ENCODE data around the gene RBFOX2. TPM values are rescaled to one million over a fixed set of nuclear protein-coding genes. Genes with fewer than 3 reads are reported as not detected.

RBFOX2 gene
- total RNA-seq, 1 donor from 2014 or later, result 147 TPM

DNA sequence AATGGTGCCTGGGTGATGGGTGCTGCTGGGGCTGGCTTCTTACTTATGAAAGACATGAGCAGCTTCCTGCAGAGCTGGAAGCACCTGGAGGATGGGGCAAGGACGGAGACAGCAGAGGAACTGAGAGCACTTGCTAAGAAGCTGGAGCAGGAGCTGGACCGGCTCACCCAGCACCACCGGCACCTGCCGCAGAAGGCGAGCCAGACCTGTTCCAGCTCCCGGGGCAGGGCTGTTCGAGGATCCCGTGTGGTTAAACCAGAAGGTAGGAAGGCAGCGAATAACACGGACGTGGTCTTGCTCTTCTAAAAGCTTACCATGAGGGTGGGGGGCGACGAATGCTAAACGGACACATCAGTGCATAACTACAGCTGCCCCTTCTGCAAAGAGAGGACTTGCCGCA, 301.7 kb downstream of the RBFOX2 start:
- H3K4me1 Mint-ChIP-seq (ENCODE audit: low read depth), result no peaks in the 10 kb centered on the region
- TF ChIP-seq, protein P1, sequence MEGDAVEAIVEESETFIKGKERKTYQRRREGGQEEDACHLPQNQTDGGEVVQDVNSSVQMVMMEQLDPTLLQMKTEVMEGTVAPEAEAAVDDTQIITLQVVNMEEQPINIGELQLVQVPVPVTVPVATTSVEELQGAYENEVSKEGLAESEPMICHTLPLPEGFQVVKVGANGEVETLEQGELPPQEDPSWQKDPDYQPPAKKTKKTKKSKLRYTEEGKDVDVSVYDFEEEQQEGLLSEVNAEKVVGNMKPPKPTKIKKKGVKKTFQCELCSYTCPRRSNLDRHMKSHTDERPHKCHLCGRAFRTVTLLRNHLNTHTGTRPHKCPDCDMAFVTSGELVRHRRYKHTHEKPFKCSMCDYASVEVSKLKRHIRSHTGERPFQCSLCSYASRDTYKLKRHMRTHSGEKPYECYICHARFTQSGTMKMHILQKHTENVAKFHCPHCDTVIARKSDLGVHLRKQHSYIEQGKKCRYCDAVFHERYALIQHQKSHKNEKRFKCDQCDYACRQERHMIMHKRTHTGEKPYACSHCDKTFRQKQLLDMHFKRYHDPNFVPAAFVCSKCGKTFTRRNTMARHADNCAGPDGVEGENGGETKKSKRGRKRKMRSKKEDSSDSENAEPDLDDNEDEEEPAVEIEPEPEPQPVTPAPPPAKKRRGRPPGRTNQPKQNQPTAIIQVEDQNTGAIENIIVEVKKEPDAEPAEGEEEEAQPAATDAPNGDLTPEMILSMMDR (IDR thresholded peaks at IDR 0.05), result no peak
- H3K27me3 Mint-ChIP-seq (ENCODE audit: low read depth), result no peaks in the 10 kb centered on the region
- H3K4me3 Mint-ChIP-seq (ENCODE audit: unreplicated experiment), result no peak overlapping the region
- DNase-seq (ENCODE audit: low spot score), result no peak
- H3K36me3 Mint-ChIP-seq (ENCODE audit: low read depth), result no peaks in the 10 kb centered on the region
- H3K9me3 Mint-ChIP-seq (ENCODE audit: low read depth), result no peaks in the 10 kb centered on the region
- no peak overlapping the region for H3K27ac Mint-ChIP-seq (ENCODE audit: unreplicated experiment)

DNA sequence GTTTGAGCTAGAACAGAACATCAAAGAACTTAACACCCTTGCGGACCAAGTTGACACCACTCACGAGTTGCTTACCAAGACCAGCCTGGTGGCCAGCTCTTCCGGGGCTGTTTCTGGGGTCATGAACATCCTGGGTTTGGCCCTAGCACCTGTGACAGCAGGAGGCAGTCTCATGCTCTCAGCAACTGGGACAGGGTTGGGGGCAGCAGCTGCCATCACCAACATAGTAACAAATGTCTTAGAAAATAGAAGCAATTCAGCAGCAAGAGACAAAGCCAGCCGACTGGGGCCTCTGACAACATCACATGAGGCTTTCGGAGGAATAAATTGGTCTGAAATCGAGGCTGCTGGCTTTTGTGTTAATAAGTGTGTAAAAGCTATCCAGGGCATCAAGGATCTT, 302.2 kb downstream of the RBFOX2 start:
- Mint-ChIP-seq H3K36me3 (ENCODE audit: low read depth) (no peaks in the 10 kb centered on the region), H3K27me3 (ENCODE audit: low read depth) (no peaks in the 10 kb centered on the region), H3K4me1 (ENCODE audit: low read depth) (no peaks in the 10 kb centered on the region), H3K4me3 (ENCODE audit: unreplicated experiment) (no peak overlapping the region), H3K9me3 (ENCODE audit: low read depth) (no peaks in the 10 kb centered on the region), H3K27ac (ENCODE audit: unreplicated experiment) (no peak overlapping the region)
- no peak for DNase-seq (ENCODE audit: low spot score)
- TF ChIP-seq, protein P1 (IDR thresholded peaks at IDR 0.05), result no peak

DNA sequence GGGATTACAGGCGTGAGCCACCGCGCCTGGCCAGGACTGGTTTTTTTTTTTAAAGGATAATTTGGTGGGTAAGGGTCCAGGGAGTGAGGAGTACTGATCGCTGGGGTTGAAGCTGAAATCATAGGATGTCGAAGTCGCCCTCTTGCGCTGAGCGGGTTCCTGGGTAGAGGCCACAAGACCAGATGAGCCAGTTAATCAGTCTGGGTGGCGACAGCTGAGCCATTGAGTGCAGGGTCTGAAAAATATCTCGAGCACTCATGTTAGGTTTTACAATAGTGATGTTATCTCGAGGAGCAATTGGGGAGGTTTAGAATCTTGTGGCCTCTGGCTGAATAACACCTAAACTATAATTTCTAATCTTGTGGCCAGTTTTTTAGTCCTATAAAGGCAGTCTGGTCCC, 303.1 kb downstream of the RBFOX2 start:
- no peaks in the 10 kb centered on the region for H3K4me1 Mint-ChIP-seq (ENCODE audit: low read depth)
- no peaks in the 10 kb centered on the region for H3K9me3 Mint-ChIP-seq (ENCODE audit: low read depth)
- no peaks in the 10 kb centered on the region for H3K36me3 Mint-ChIP-seq (ENCODE audit: low read depth)
- H3K27me3 Mint-ChIP-seq (ENCODE audit: low read depth), result no peaks in the 10 kb centered on the region
- no peak overlapping the region for H3K27ac Mint-ChIP-seq (ENCODE audit: unreplicated experiment)
- H3K4me3 Mint-ChIP-seq (ENCODE audit: unreplicated experiment), result no peak overlapping the region
- DNase-seq (ENCODE audit: low spot score), result no peak
- TF ChIP-seq, protein P1 (IDR thresholded peaks at IDR 0.05), result no peak

DNA sequence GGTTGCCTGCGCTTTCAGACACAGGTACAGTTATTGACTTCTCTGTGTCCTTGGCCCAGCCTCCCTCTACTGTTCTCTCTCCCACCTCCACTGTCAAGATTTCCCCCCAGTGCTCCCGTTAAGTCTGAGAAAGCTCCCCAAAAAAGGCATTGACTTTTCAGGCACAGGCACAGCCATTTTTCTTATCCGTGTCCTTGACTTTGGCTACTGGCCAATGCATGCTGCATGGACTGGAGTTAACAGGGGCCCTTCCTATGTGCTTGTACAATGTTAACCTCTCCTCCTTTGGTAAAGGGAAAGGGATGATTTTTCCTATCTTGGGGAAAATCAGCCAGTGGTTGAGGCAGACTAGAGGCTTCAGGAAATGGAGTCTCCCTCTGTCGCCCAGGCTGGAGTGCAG, 306.7 kb downstream of the RBFOX2 start:
- DNase-seq (ENCODE audit: low spot score), result no peak
- Mint-ChIP-seq H3K27me3 (ENCODE audit: low read depth) (no peaks in the 10 kb centered on the region), H3K9me3 (ENCODE audit: low read depth) (no peaks in the 10 kb centered on the region), H3K4me1 (ENCODE audit: low read depth) (no peaks in the 10 kb centered on the region), H3K4me3 (ENCODE audit: unreplicated experiment) (no peak overlapping the region), H3K27ac (ENCODE audit: unreplicated experiment) (no peak overlapping the region), H3K36me3 (ENCODE audit: low read depth) (no peaks in the 10 kb centered on the region)
- TF ChIP-seq, protein P1 (IDR thresholded peaks at IDR 0.05), result no peak

DNA sequence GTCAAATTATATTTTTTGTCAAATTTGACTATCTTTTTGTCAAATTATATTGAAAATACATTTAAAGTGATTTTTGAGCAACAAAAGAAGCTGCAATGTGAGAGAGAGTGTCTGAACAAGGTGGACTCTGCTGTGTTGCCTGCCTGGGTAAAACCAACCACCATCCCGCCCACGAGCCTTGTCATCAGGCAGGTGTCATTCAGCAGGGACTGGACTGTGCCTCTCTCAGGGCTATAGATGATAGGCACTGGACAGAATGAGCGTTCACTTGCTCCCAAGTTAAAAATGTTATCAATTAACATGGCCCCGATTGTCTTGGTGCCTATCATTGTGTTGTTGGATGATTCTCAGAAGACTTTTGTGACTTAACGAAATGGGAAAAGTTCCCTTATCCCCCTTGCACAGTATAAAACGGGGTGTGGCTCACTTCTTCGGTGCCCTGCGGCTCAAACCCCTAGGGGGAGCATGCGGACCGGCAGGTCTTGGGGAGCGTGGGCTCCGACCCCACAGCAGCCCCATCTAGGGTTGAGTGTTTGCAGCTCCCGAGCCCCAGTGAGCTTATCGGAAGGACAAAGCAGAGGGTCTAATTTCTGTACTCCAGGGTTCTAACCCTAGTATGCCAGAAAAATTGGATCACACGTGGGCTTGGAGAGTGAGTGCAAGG, 309.3 kb downstream of the RBFOX2 start:
- H3K4me1 Mint-ChIP-seq (ENCODE audit: low read depth), result no peaks in the 10 kb centered on the region
- DNase-seq (ENCODE audit: low spot score), result no peak
- no peaks in the 10 kb centered on the region for H3K9me3 Mint-ChIP-seq (ENCODE audit: low read depth)
- H3K27ac Mint-ChIP-seq (ENCODE audit: unreplicated experiment), result no peak overlapping the region
- TF ChIP-seq, protein P1 (IDR thresholded peaks at IDR 0.05), result no peak
- H3K27me3 Mint-ChIP-seq (ENCODE audit: low read depth), result peaks cover 3% of the 10 kb centered on the region
- H3K36me3 Mint-ChIP-seq (ENCODE audit: low read depth), result no peaks in the 10 kb centered on the region
- H3K4me3 Mint-ChIP-seq (ENCODE audit: unreplicated experiment), result no peak overlapping the region

Data from chondrocyte (in vitro differentiated cells).